Measurements from ENCODE around the gene CCDC171. TPM values are rescaled to one million over a fixed set of nuclear protein-coding genes. Genes with fewer than 3 reads are reported as not detected.
"Not testable (repeated sequence)": the region's sequence is repeated elsewhere in the genome, so short reads cannot be mapped to it uniquely, and the experiment has no call there.

The CCDC171 gene
- total and polyA plus RNA-seq, 7 donors: 0.20 to 1.6 (median 0.44) TPM

- no peaks in the 10 kb centered on the region for H3K36me3 ChIP-seq (ENCODE audit: insufficient read depth in 1 of 2, low read depth in 1 of 2)
- TF ChIP-seq CTCF (IDR thresholded peaks at IDR 0.05): no peak
- no peaks in the 10 kb centered on the region for H3K9me3 ChIP-seq
- no peak overlapping the region for H3K4me3 ChIP-seq
- WGBS, 3 donors: 90 to 95% (median 92%) methylated on average over 3 of the region's 3 CpGs
- DNase-seq (no peak), ATAC-seq (no peak)
- no peak overlapping the region for H3K27ac ChIP-seq
- H3K27me3 ChIP-seq (ENCODE audit: insufficient read depth in 3 of 3, low read length in 2 of 3): no peaks in the 10 kb centered on the region
- no peaks in the 10 kb centered on the region for H3K4me1 ChIP-seq
- intact Hi-C loops (cut with DNase I): no loop called here
Observed at GRCh38 chr9:15522130-15522755, 30.6 kb upstream of the CCDC171 start.

- intact Hi-C loops (cut with DNase I): no loop called here
- DNase-seq (no peak), ATAC-seq (no peak)
- no peak for TF ChIP-seq CTCF (IDR thresholded peaks at IDR 0.05)
- Histone ChIP-seq H3K9me3 (no peaks in the 10 kb centered on the region), H3K27me3 (ENCODE audit: insufficient read depth in 3 of 3, low read length in 2 of 3) (no peaks in the 10 kb centered on the region), H3K27ac (no peak overlapping the region), H3K4me3 (no peak overlapping the region), H3K4me1 (no peaks in the 10 kb centered on the region), H3K36me3 (ENCODE audit: insufficient read depth in 1 of 2, low read depth in 1 of 2) (no peaks in the 10 kb centered on the region)
- 67 to 72% (median 71%) methylated on average over 8 of the region's 8 CpGs for WGBS, 3 donors
Observed at GRCh38 chr9:15524845-15525455, 27.9 kb upstream of the CCDC171 start.

GRCh38 chr9:15525958-15526357 lies 26.9 kb upstream of the CCDC171 start:
- Histone ChIP-seq H3K27me3 (ENCODE audit: insufficient read depth in 3 of 3, low read length in 2 of 3) (no peaks in the 10 kb centered on the region), H3K4me3 (no peak overlapping the region), H3K4me1 (no peaks in the 10 kb centered on the region), H3K36me3 (ENCODE audit: insufficient read depth in 1 of 2, low read depth in 1 of 2) (no peaks in the 10 kb centered on the region), H3K9me3 (no peaks in the 10 kb centered on the region), H3K27ac (no peak overlapping the region)
- no peak for ATAC-seq
- DNase-seq: no peak
- no peak for TF ChIP-seq CTCF (IDR thresholded peaks at IDR 0.05)
- 48 to 98% (median 98%) methylated on average over 2 of the region's 2 CpGs for WGBS, 3 donors
- intact Hi-C loops (cut with DNase I): no loop called here

GRCh38 chr9:15527035-15527434 lies 25.8 kb upstream of the CCDC171 start:
- WGBS, 3 donors: 88 to 89% (median 89%) methylated on average over 5 of the region's 5 CpGs
- H3K4me1 ChIP-seq; H3K27ac ChIP-seq; ATAC-seq; H3K4me3 ChIP-seq; intact Hi-C loops (cut with DNase I); H3K27me3 ChIP-seq (ENCODE audit: insufficient read depth in 3 of 3, low read length in 2 of 3); DNase-seq; H3K9me3 ChIP-seq; H3K36me3 ChIP-seq (ENCODE audit: insufficient read depth in 1 of 2, low read depth in 1 of 2): not testable (repeated sequence)

- Histone ChIP-seq H3K27me3 (ENCODE audit: insufficient read depth in 3 of 3, low read length in 2 of 3) (no peaks in the 10 kb centered on the region), H3K27ac (no peak overlapping the region), H3K4me1 (no peaks in the 10 kb centered on the region), H3K36me3 (ENCODE audit: insufficient read depth in 1 of 2, low read depth in 1 of 2) (no peaks in the 10 kb centered on the region), H3K4me3 (no peak overlapping the region), H3K9me3 (no peaks in the 10 kb centered on the region)
- intact Hi-C loops (cut with DNase I): no loop called here
- ATAC-seq: no peak
- TF ChIP-seq CTCF (IDR thresholded peaks at IDR 0.05): no peak
- WGBS, 3 donors: 63 to 68% (median 67%) methylated on average over 4 of the region's 4 CpGs
- DNase-seq: no peak
Observed at GRCh38 chr9:15529566-15530324, 23.1 kb upstream of the CCDC171 start.

Data from psoas muscle (tissue), 8 donors.